Pancreas (tissue), 10 donors: ENCODE results near the gene HTR6. TPM values are rescaled to one million over a fixed set of nuclear protein-coding genes. Genes with fewer than 3 reads are reported as not detected.

Experiments
- ATAC-seq, 4 donors: fragments of 200-7000 bp; cut with Tn5 transposase; one replicate each; pipeline versions ENCODE4 v1.8.0 to v1.9.1; 2020; ENCODE audit warnings: mild to moderate bottlenecking in 4 of 4, moderate library complexity in 4 of 4
- DNase-seq, 6 donors: peaks; one replicate each; pipeline ENCODE4 v3.0.0-alpha.2; 2020
- FAIRE-seq: peaks from 2 replicates; lab custom pipeline; 2012; peaks lifted over from hg19 to GRCh38; lab: Jason Lieb, UNC
- H3K27ac ChIP-seq, 4 donors: fragments of 200-600 bp; sonication (generic); 1 replicate in 3 of 4; 2 replicates in 1 of 4; pipeline versions ENCODE4 v1.5.0 to v1.8.0; 2020
- H3K27me3 ChIP-seq, 4 donors: fragments of 200-600 bp; one replicate each; pipeline ENCODE4 v1.8.0; 2021
- H3K36me3 ChIP-seq, 3 donors: fragments of 200-600 bp; sonication (generic) in 1 of 3; one replicate each; pipeline versions ENCODE4 v1.5.0 to v1.8.0; 2020 to 2021
- H3K4me1 ChIP-seq, 3 donors: fragments of 200-600 bp; one replicate each; pipeline ENCODE4 v1.8.0; 2021
- H3K4me3 ChIP-seq, 4 donors: fragments of 200-600 bp; sonication (generic) in 2 of 4; one replicate each; pipeline versions ENCODE4 v1.5.0 to v1.8.0; 2020 to 2021
- H3K9me3 ChIP-seq, 4 donors: fragments of 200-600 bp; one replicate each; pipeline ENCODE4 v1.8.0; 2021
- CTCF ChIP-seq, 4 donors: fragments of 200-600 bp; sonication (generic) in 3 of 4; IDR thresholded peaks; one replicate each; pipeline versions ENCODE4 v1.5.0 to v1.8.0; 2021; ENCODE audit warnings: antibody characterized with exemption in 4 of 4
- WGBS, 2 donors: extraction: QIAGEN DNeasy Blood & Tissue Kit; methylation state at CpG; one replicate each; pipeline ENCODE4 v1.1.7; 2013; 5-methylcytosine and 5-hydroxymethylcytosine counted together
- intact Hi-C, 3 donors: fragments of 100-400 bp; cut with DNase I; formaldehyde crosslinking; loops; one replicate each; pipeline versions ENCODE4 v1.11.1 to v1.14.2; 2022
- polyA plus RNA-seq, 2 donors: library from polyadenylated mRNA; stranded (reverse); fragments of 200-250 nt; gene quantifications; one replicate each; pipeline ENCODE4 v1.2.3, GENCODE V29; 2013
- total RNA-seq, 6 donors: library from RNA; stranded (reverse); fragmentation: NEBNext Ultra II Directional in 4 of 6; extraction: Animal tissue kit (Norgen Biotek cat#: 25700) in 4 of 6; gene quantifications; one replicate each; pipeline versions ENCODE4 v1.2.1 to v1.2.4, GENCODE V29; 2021 to 2023
- donor health status: healthy with polysubstance abuse.
- donor health status: DM: no; HTN: no; CAD: no; lungs with moderate emphysema.
- donor health status: DM: no; HTN: no; CAD: no.
- donor health status: control.
- donor health status: control.
- donor health status: Bipolar disorder and iron deficiency.
- donor health status: DM: yes; HTN: yes; CAD: no.
- donor health status: DM: no; HTN: no; CAD: no.
- donor health status: DM: no; HTN: no; CAD: no.
- donor health status: DM: yes; HTN: yes; CAD: no.

The HTR6 gene
- total and polyA plus RNA-seq, 8 donors = not detected

GRCh38 chr1:19700079-19700777, 35.6 kb downstream of the HTR6 start:
- peak in 1 of 6 donors; percentile 30 for DNase-seq
- no peak for FAIRE-seq
- H3K36me3 ChIP-seq = peaks cover 0 to 8% (median 0%) of the 10 kb centered on the region in 3 donors
- H3K4me1 ChIP-seq = no peaks in the 10 kb centered on the region
- H3K27ac ChIP-seq = no peak overlapping the region
- ATAC-seq = no peak
- no peaks in the 10 kb centered on the region for H3K9me3 ChIP-seq
- H3K27me3 ChIP-seq = no peaks in the 10 kb centered on the region
- no peak for TF ChIP-seq CTCF (IDR thresholded peaks at IDR 0.05)
- WGBS, 2 donors = 94 to 95% methylated on average over 14 of the region's 14 CpGs
- H3K4me3 ChIP-seq = no peak overlapping the region
- intact Hi-C loops = no loop called here

- ATAC-seq (no peak), FAIRE-seq (no peak), DNase-seq (peak in 1 of 6 donors; percentile 1)
- no peak for TF ChIP-seq CTCF (IDR thresholded peaks at IDR 0.05)
- peaks cover 0 to 8% (median 0%) of the 10 kb centered on the region in 3 donors for H3K36me3 ChIP-seq
- H3K9me3 ChIP-seq = no peaks in the 10 kb centered on the region
- no peak overlapping the region for H3K27ac ChIP-seq
- 95 to 98% methylated on average over 3 of the region's 3 CpGs for whole genome bisulfite sequencing, 2 donors
- no peaks in the 10 kb centered on the region for H3K4me1 ChIP-seq
- H3K4me3 ChIP-seq = no peak overlapping the region
- H3K27me3 ChIP-seq = no peaks in the 10 kb centered on the region
- intact Hi-C loops = no loop called here
Observed at GRCh38 chr1:19703280-19703679, 38.6 kb downstream of the HTR6 start.

GRCh38 chr1:19704247-19705113, 39.8 kb downstream of the HTR6 start:
- Histone ChIP-seq H3K4me3 (no peak overlapping the region), H3K27ac (no peak overlapping the region), H3K9me3 (no peaks in the 10 kb centered on the region), H3K27me3 (no peaks in the 10 kb centered on the region), H3K36me3 (peaks cover 0 to 8% (median 0%) of the 10 kb centered on the region in 3 donors), H3K4me1 (no peaks in the 10 kb centered on the region)
- peak; percentile 80 to 99 (median 94) for ATAC-seq
- peak; percentile 81 to 92 (median 83) for TF ChIP-seq CTCF (IDR thresholded peaks at IDR 0.05)
- DNase-seq = peak; percentile 34 to 88 (median 72)
- no peak for FAIRE-seq
- WGBS, 2 donors = 26 to 32% methylated on average over 19 of the region's 19 CpGs
- intact Hi-C loops = no loop called here

- DNase-seq = peak in 1 of 6 donors; percentile 2
- no peak for ATAC-seq
- 74 to 82% methylated on average over 4 of the region's 4 CpGs for WGBS, 2 donors
- Histone ChIP-seq H3K27ac (no peak overlapping the region), H3K4me3 (no peak overlapping the region), H3K9me3 (no peaks in the 10 kb centered on the region), H3K27me3 (no peaks in the 10 kb centered on the region), H3K4me1 (no peaks in the 10 kb centered on the region), H3K36me3 (peaks cover 0 to 8% (median 0%) of the 10 kb centered on the region in 3 donors)
- intact Hi-C loops = no loop called here
- TF ChIP-seq CTCF (IDR thresholded peaks at IDR 0.05) = no peak
- FAIRE-seq = no peak
Observed at GRCh38 chr1:19705464-19705863, 40.8 kb downstream of the HTR6 start.
